Cardiac fibroblast (primary cell): ENCODE measurements around the gene CATSPER4.

Source experiments
- DNase-seq, 2 donors: peaks; one replicate each; pipeline versions ENCODE4 v3.0.0 to v3.0.0-alpha.2; 2010; ENCODE audit warnings: low read depth in 2 of 2
- H3K4me3 ChIP-seq, 2 donors: replicated peaks in 1 of 2; 1 replicate in 1 of 2; 2 replicates in 1 of 2; pipeline ENCODE4 v1.5.1; 2011; ENCODE audit warnings: low read depth in 2 of 2, low read length in 2 of 2, mild to moderate bottlenecking in 2 of 2, moderate library complexity in 1 of 2
- TF ChIP-seq, protein P1 (sequence below): IDR thresholded peaks from one replicate; pipeline ENCODE4 v1.5.1; 2011; ENCODE audit warnings: low read depth, mild to moderate bottlenecking, low read length, inconsistent platforms

Gene CATSPER4

GRCh38 chr1:26160527-26161414 lies 29.6 kb upstream of the CATSPER4 start:
- H3K4me3 ChIP-seq: no peak overlapping the region
- TF ChIP-seq, protein P1, sequence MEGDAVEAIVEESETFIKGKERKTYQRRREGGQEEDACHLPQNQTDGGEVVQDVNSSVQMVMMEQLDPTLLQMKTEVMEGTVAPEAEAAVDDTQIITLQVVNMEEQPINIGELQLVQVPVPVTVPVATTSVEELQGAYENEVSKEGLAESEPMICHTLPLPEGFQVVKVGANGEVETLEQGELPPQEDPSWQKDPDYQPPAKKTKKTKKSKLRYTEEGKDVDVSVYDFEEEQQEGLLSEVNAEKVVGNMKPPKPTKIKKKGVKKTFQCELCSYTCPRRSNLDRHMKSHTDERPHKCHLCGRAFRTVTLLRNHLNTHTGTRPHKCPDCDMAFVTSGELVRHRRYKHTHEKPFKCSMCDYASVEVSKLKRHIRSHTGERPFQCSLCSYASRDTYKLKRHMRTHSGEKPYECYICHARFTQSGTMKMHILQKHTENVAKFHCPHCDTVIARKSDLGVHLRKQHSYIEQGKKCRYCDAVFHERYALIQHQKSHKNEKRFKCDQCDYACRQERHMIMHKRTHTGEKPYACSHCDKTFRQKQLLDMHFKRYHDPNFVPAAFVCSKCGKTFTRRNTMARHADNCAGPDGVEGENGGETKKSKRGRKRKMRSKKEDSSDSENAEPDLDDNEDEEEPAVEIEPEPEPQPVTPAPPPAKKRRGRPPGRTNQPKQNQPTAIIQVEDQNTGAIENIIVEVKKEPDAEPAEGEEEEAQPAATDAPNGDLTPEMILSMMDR: no peak
- no peak for DNase-seq

GRCh38 chr1:26161415-26162219 lies 28.8 kb upstream of the CATSPER4 start:
- H3K4me3 ChIP-seq: peak overlapping the region; percentile 25 to 38
- peak; percentile 50 to 51 for DNase-seq
- TF ChIP-seq, protein P1: no peak

DNA sequence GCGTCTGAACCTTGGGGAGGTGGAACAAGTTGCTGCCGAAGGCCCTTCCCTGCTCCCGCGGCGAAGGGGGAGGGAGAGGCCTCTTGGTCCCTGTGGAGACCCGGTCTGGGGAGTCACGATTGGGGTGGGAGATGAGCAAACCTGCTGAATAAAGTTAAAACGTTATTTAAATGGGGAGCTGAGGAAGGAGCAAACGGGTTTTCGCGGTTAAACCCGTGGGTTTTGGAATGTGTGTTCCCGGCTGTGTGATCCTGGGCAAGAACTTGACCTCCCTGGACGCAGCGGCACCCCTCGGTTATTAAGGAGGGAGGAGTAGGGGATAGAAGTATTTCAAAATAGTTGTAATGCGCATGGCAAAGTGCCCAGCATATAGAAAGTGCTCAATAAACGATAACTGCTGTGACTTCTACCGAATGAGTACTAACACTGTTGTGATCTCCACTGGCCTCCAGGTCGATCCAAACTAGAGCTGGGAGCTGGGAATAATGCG lies 28.1 kb upstream of the CATSPER4 start:
- DNase-seq: peak in 1 of 2 donors; percentile 37
- H3K4me3 ChIP-seq: peak overlapping the region; percentile 25 to 38
- TF ChIP-seq, protein P1: no peak

- H3K4me3 ChIP-seq: peak overlapping the region in 1 of 2 donors; percentile 21
- DNase-seq: no peak
Observed at GRCh38 chr1:26163684-26164035, 26.7 kb upstream of the CATSPER4 start.

GRCh38 chr1:26164036-26164860 lies 26.2 kb upstream of the CATSPER4 start:
- DNase-seq: peak in 1 of 2 donors; percentile 31
- H3K4me3 ChIP-seq: peak overlapping the region; percentile 42 to 44
- TF ChIP-seq, protein P1: no peak

More at GRCh38 chr1:26163684-26164035, 26.7 kb upstream of the CATSPER4 start:
- TF ChIP-seq, protein P1: no peak
